MM.1S (cell line): ENCODE data around the gene TTBK1.

Experiments used
- EZH2 ChIP-seq: fragments of 300-600 bp; sonication (generic); optimal IDR thresholded peaks from 2 replicates; pipeline ENCODE3; 2017; ENCODE audit warnings: low read depth, mild to moderate bottlenecking, antibody characterized with exemption, low read length, mixed read lengths
- TF ChIP-seq, protein P1 (sequence below): fragments of 300-600 bp; sonication (generic); IDR thresholded peaks from 2 replicates; pipeline ENCODE4 v1.5.1; 2016; ENCODE audit warnings: antibody characterized with exemption, low read length, mixed read lengths

DNA sequence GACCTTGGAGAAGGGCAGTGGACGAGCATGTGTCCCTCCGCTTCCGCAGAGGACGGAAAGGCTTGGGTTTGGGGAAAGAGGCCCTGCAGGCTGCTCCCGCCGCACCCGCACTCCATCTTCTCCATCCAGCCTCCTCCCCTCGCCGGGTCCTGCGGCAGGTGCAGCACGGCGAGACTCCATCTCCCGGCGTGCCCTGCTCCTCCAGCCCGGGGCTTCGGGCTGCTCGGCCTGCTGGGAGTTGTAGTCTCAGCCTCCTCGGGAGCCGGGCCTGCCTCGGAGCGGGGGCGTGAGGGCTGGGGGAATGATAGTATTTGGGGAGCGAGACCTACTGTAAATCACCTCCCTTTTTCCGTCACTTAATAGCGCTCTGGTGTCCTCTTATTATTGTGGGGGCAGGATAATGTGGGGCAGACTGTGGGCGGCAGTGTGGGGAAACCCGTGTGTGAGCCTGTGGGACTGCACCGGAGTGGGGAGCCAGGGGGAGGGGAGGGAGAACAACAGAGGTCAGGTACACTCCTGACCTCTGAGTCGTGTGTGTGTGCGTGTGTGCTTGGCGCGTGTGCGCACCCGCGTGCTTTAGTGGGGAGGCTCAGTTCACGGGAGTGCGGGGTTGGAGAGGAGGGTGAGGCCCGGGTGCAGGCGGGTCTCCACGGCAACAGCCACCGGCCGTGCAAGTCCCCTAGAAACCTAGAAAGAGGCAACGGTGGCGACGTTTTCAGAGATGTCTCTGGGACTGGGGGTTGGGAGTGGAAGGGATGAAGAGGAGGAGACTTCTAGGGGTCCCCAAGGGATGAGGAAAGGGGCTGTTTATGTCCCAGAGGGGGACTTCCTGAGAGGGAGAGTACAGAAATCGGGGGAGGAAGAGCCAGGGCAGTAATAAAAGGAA is 4.1 kb downstream of the TTBK1 start:
- TF ChIP-seq, protein P1, sequence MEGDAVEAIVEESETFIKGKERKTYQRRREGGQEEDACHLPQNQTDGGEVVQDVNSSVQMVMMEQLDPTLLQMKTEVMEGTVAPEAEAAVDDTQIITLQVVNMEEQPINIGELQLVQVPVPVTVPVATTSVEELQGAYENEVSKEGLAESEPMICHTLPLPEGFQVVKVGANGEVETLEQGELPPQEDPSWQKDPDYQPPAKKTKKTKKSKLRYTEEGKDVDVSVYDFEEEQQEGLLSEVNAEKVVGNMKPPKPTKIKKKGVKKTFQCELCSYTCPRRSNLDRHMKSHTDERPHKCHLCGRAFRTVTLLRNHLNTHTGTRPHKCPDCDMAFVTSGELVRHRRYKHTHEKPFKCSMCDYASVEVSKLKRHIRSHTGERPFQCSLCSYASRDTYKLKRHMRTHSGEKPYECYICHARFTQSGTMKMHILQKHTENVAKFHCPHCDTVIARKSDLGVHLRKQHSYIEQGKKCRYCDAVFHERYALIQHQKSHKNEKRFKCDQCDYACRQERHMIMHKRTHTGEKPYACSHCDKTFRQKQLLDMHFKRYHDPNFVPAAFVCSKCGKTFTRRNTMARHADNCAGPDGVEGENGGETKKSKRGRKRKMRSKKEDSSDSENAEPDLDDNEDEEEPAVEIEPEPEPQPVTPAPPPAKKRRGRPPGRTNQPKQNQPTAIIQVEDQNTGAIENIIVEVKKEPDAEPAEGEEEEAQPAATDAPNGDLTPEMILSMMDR: no peak
- TF ChIP-seq EZH2: no peak
